H1 (cell line): ENCODE measurements around the gene NDEL1. TPM values are rescaled to one million over a fixed set of nuclear protein-coding genes. Genes with fewer than 3 reads are reported as not detected.

ENCODE experiments used
- MAFK ChIP-seq: IDR thresholded peaks from 2 replicates; pipeline ENCODE4 v1.6.1; 2012; ENCODE audit warnings: low read depth, mild to moderate bottlenecking, improper control_type of control experiment, low read length
- PHF8 ChIP-seq: fragments of 200-600 bp; sonication (generic); conservative IDR thresholded peaks from 2 replicates; pipeline ENCODE4 v1.7.1; 2012; ENCODE audit warnings: low read depth, mild to moderate bottlenecking, inconsistent platforms, low read length, moderate library complexity
- POLR2AphosphoS5 ChIP-seq: IDR thresholded peaks from 2 replicates; pipeline ENCODE4 v1.6.1; 2011; ENCODE audit warnings: low read depth, low read length
- polyA plus RNA-seq, 7 experiments: library from polyadenylated mRNA; depleted of rRNA in 3 of 7; stranded (reverse) in 5 of 7; unstranded in 2 of 7; fragments of >200 nt in 5 of 7; fragments of 200-250 nt in 2 of 7; gene quantifications; 1 replicate in 5 of 7; 2 replicates in 1 of 7; 4 replicates in 1 of 7; pipeline versions ENCODE4 v1.2.1 to v1.2.3, GENCODE V29; 2011 to 2013; ENCODE audit warnings: missing spikeins in 2 of 7, mixed read lengths in 2 of 7
- total RNA-seq: library from RNA; stranded (reverse); fragmentation: NEBNext Ultra II Directional; extraction: Animal tissue kit (Norgen Biotek cat#: 25700); gene quantifications from 2 replicates; pipeline ENCODE4 v1.2.1, GENCODE V29; 2021
- TF ChIP-seq, protein P1 (sequence below): fragments of 300-600 bp; sonication (generic); IDR thresholded peaks from 2 replicates; pipeline ENCODE4 v1.7.1; 2012; ENCODE audit warnings: low read length, moderate library complexity, mild to moderate bottlenecking, inconsistent platforms; ENCODE audit not compliant: insufficient replicate concordance
- TF ChIP-seq, protein P2 (sequence below): IDR thresholded peaks from 2 replicates; pipeline ENCODE4 v1.6.1; 2012; ENCODE audit warnings: inconsistent platforms

Gene NDEL1
- total and polyA plus RNA-seq, 2 of the 8 experiments (the other 6 are each of a cell fraction or from before 2014, with no cell fraction given) = 31.1 to 32.9 TPM

DNA sequence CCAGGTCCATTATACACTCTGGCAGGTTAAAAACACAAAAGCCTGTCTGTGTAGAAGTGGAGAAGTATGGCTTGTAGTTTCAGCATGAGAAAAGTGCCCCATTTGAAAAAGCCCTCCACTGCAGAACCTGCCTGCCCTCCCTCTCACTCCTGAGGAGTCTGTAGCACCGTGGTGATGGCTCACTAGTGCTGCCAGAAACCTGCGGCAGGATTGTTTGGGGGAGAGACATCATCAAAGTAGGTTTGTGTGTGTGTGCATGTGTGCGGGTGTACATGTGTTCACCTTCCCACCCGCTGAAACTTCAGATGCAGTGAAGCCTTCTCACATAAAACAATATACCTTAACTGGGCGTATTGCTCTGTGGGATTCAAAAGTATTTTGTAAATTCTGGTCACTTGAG lies 26.9 kb downstream of the NDEL1 start (continued):
- TF ChIP-seq, protein P1, sequence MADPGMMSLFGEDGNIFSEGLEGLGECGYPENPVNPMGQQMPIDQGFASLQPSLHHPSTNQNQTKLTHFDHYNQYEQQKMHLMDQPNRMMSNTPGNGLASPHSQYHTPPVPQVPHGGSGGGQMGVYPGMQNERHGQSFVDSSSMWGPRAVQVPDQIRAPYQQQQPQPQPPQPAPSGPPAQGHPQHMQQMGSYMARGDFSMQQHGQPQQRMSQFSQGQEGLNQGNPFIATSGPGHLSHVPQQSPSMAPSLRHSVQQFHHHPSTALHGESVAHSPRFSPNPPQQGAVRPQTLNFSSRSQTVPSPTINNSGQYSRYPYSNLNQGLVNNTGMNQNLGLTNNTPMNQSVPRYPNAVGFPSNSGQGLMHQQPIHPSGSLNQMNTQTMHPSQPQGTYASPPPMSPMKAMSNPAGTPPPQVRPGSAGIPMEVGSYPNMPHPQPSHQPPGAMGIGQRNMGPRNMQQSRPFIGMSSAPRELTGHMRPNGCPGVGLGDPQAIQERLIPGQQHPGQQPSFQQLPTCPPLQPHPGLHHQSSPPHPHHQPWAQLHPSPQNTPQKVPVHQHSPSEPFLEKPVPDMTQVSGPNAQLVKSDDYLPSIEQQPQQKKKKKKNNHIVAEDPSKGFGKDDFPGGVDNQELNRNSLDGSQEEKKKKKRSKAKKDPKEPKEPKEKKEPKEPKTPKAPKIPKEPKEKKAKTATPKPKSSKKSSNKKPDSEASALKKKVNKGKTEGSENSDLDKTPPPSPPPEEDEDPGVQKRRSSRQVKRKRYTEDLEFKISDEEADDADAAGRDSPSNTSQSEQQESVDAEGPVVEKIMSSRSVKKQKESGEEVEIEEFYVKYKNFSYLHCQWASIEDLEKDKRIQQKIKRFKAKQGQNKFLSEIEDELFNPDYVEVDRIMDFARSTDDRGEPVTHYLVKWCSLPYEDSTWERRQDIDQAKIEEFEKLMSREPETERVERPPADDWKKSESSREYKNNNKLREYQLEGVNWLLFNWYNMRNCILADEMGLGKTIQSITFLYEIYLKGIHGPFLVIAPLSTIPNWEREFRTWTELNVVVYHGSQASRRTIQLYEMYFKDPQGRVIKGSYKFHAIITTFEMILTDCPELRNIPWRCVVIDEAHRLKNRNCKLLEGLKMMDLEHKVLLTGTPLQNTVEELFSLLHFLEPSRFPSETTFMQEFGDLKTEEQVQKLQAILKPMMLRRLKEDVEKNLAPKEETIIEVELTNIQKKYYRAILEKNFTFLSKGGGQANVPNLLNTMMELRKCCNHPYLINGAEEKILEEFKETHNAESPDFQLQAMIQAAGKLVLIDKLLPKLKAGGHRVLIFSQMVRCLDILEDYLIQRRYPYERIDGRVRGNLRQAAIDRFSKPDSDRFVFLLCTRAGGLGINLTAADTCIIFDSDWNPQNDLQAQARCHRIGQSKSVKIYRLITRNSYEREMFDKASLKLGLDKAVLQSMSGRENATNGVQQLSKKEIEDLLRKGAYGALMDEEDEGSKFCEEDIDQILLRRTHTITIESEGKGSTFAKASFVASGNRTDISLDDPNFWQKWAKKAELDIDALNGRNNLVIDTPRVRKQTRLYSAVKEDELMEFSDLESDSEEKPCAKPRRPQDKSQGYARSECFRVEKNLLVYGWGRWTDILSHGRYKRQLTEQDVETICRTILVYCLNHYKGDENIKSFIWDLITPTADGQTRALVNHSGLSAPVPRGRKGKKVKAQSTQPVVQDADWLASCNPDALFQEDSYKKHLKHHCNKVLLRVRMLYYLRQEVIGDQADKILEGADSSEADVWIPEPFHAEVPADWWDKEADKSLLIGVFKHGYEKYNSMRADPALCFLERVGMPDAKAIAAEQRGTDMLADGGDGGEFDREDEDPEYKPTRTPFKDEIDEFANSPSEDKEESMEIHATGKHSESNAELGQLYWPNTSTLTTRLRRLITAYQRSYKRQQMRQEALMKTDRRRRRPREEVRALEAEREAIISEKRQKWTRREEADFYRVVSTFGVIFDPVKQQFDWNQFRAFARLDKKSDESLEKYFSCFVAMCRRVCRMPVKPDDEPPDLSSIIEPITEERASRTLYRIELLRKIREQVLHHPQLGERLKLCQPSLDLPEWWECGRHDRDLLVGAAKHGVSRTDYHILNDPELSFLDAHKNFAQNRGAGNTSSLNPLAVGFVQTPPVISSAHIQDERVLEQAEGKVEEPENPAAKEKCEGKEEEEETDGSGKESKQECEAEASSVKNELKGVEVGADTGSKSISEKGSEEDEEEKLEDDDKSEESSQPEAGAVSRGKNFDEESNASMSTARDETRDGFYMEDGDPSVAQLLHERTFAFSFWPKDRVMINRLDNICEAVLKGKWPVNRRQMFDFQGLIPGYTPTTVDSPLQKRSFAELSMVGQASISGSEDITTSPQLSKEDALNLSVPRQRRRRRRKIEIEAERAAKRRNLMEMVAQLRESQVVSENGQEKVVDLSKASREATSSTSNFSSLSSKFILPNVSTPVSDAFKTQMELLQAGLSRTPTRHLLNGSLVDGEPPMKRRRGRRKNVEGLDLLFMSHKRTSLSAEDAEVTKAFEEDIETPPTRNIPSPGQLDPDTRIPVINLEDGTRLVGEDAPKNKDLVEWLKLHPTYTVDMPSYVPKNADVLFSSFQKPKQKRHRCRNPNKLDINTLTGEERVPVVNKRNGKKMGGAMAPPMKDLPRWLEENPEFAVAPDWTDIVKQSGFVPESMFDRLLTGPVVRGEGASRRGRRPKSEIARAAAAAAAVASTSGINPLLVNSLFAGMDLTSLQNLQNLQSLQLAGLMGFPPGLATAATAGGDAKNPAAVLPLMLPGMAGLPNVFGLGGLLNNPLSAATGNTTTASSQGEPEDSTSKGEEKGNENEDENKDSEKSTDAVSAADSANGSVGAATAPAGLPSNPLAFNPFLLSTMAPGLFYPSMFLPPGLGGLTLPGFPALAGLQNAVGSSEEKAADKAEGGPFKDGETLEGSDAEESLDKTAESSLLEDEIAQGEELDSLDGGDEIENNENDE = no peak
- TF ChIP-seq PHF8 (no peak), POLR2AphosphoS5 (no peak), MAFK (no peak)
- TF ChIP-seq, protein P2, sequence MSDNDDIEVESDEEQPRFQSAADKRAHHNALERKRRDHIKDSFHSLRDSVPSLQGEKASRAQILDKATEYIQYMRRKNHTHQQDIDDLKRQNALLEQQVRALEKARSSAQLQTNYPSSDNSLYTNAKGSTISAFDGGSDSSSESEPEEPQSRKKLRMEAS = no peak
- TF ChIP-seq, all 59 proteins: peak for 0
